K562 (cell line): ENCODE measurements around the gene BOLA1. TPM values are rescaled to one million over a fixed set of nuclear protein-coding genes. Genes with fewer than 3 reads are reported as not detected.
A peak's percentile ranks its signal among the peaks of the same experiment; 100 is the strongest.

Experiments
- CBFB ChIP-seq: sonication (generic); formaldehyde crosslinking; IDR thresholded peaks from 2 replicates; pipeline ENCODE4 v1.4.0; 2020; ENCODE audit warnings: mild to moderate bottlenecking, missing genetic modification reagents
- CTCF ChIP-seq, 3 experiments: IDR thresholded peaks in 2 of 3; conservative IDR thresholded peaks in 1 of 3; 2 replicates each; pipeline ENCODE4 v1.5.1; 2011 to 2012; ENCODE audit warnings: low read length in 3 of 3, mild to moderate bottlenecking in 3 of 3, control low read depth in 2 of 3, improper control_type of control experiment in 1 of 3, inconsistent platforms in 1 of 3, low read depth in 1 of 3, mixed read lengths in 1 of 3, moderate library complexity in 1 of 3; ENCODE audit not compliant: insufficient read depth in 2 of 3
- DNMT1 ChIP-seq: fragments of 450-650 bp; IDR thresholded peaks from 2 replicates; pipeline ENCODE4 v1.6.1; 2016; ENCODE audit warnings: antibody characterized with exemption, mild to moderate bottlenecking
- ELK1 ChIP-seq: sonication (generic); formaldehyde crosslinking; IDR thresholded peaks from 2 replicates; pipeline ENCODE4 v1.8.1; 2022; ENCODE audit warnings: missing genetic modification reagents
- FOXJ3 ChIP-seq: sonication (generic); formaldehyde crosslinking; IDR thresholded peaks from 2 replicates; pipeline ENCODE4 v1.4.0; 2020; ENCODE audit warnings: mild to moderate bottlenecking, missing genetic modification reagents
- MTF1 ChIP-seq: fragments of 250-450 bp; sonication (Bioruptor Pico); IDR thresholded peaks from 2 replicates; pipeline ENCODE4 v1.9.0; 2021; ENCODE audit warnings: moderate library complexity, mild to moderate bottlenecking, inconsistent platforms, borderline replicate concordance
- NFATC3 ChIP-seq: fragments of 450-650 bp; IDR thresholded peaks from 2 replicates; pipeline ENCODE4 v1.6.1; 2017; ENCODE audit warnings: mild to moderate bottlenecking
- NFIC ChIP-seq: fragments of 450-650 bp; IDR thresholded peaks from 2 replicates; pipeline ENCODE4 v1.6.1; 2017; ENCODE audit warnings: mild to moderate bottlenecking, inconsistent platforms
- NR2C2 ChIP-seq, 2 experiments: fragments of 200-800 bp in 1 of 2; sonication (Bioruptor generic) in 1 of 2; sonication (generic) in 1 of 2; formaldehyde crosslinking in 1 of 2; IDR thresholded peaks; 2 replicates each; pipeline versions ENCODE4 v1.6.1 to v1.8.0; 2016 to 2022; ENCODE audit warnings: mild to moderate bottlenecking in 1 of 2, missing compliant biosample characterization in 1 of 2, missing genetic modification characterization in 1 of 2, missing genetic modification reagents in 1 of 2
- RBM25 ChIP-seq: fragments of 200-400 bp; formaldehyde crosslinking; IDR thresholded peaks from 2 replicates; pipeline ENCODE4 v1.6.1; 2018; ENCODE audit warnings: low read length, low read depth, moderate library complexity; ENCODE audit not compliant: severe bottlenecking
- SFPQ ChIP-seq: fragments of 200-400 bp; formaldehyde crosslinking; IDR thresholded peaks from 2 replicates; pipeline ENCODE4 v1.6.1; 2017; ENCODE audit warnings: mild to moderate bottlenecking, low read depth, low read length, moderate library complexity
- SMARCB1 ChIP-seq: IDR thresholded peaks from 2 replicates; pipeline ENCODE4 v1.6.1; 2011; ENCODE audit warnings: improper control_type of control experiment, low read depth; ENCODE audit not compliant: insufficient read length
- STAG1 ChIP-seq: sonication (generic); formaldehyde crosslinking; IDR thresholded peaks from 2 replicates; pipeline ENCODE4 v1.5.0; 2020; ENCODE audit warnings: missing genetic modification reagents, borderline replicate concordance
- SUPT5H ChIP-seq: fragments of 450-650 bp; IDR thresholded peaks from 2 replicates; pipeline ENCODE4 v1.6.1; 2016
- XRCC5 ChIP-seq: fragments of 200-400 bp; formaldehyde crosslinking; IDR thresholded peaks from 2 replicates; pipeline ENCODE4 v1.6.1; 2017; ENCODE audit warnings: low read depth, mild to moderate bottlenecking, low read length
- ZFP30 ChIP-seq: fragments of 250-450 bp; sonication (Bioruptor Pico); IDR thresholded peaks from 2 replicates; pipeline ENCODE4 v1.8.0; 2022; ENCODE audit warnings: moderate library complexity, mild to moderate bottlenecking, inconsistent platforms, borderline replicate concordance
- ZNF277 ChIP-seq: fragments of 250-450 bp; sonication (Bioruptor Pico); IDR thresholded peaks from 2 replicates; pipeline ENCODE4 v1.8.0; 2022; ENCODE audit warnings: inconsistent platforms, mild to moderate bottlenecking, moderate library complexity, borderline replicate concordance
- ZNF740 ChIP-seq, 3 experiments: fragments of 200-800 bp in 1 of 3; sonication (Bioruptor generic) in 1 of 3; sonication (generic) in 1 of 3; formaldehyde crosslinking in 1 of 3; IDR thresholded peaks; 2 replicates each; pipeline versions ENCODE4 v1.6.1 to v1.8.0; 2016 to 2022; ENCODE audit warnings: mild to moderate bottlenecking in 2 of 3, missing compliant biosample characterization in 2 of 3, missing genetic modification characterization in 2 of 3, missing genetic modification reagents in 1 of 3
- polyA plus RNA-seq, 8 experiments: library from polyadenylated mRNA; depleted of rRNA in 4 of 8; stranded (reverse) in 5 of 8; unstranded in 3 of 8; fragments of >200 nt; fragmentation: Nextera tagmentation in 2 of 8; fragmentation: Illumina TruSeq in 1 of 8; extraction: Ambion mirVana in 2 of 8; extraction: Trizol in 1 of 8; gene quantifications; 2 replicates each; pipeline versions ENCODE4 v1.2.1 to v1.2.3, GENCODE V29; 2011 to 2014; ENCODE audit warnings: inconsistent platforms in 1 of 8, missing spikeins in 1 of 8
- total RNA-seq, 7 experiments: library from RNA; depleted of rRNA in 6 of 7; stranded (reverse); fragments of >200 nt in 6 of 7; fragmentation: Illumina TruSeq in 2 of 7; extraction: Trizol in 2 of 7; gene quantifications; 2 replicates each; pipeline versions ENCODE4 v1.2.1 to v1.2.3, GENCODE V29; 2011 to 2021; ENCODE audit warnings: low replicate concordance in 1 of 7

BOLA1 gene
- total and polyA plus RNA-seq, 9 of the 15 experiments (the other 6 are each of a cell fraction or from before 2014, with no cell fraction given), result 0.18 to 1.2 (median 0.40) TPM; not detected in 2

GRCh38 chr1:149886396-149887195 is 12.8 kb upstream of the BOLA1 start (continued):
- TF ChIP-seq STAG1 (CRISPR knock-in tag) (no peak), FOXJ3 (CRISPR knock-in tag) (no peak), CTCF (IDR thresholded peaks at IDR 0.05 in 2 of 3, conservative IDR thresholded peaks at IDR 0.05 in 1 of 3; ENCODE audit: insufficient read depth in 2 of 3, low read depth in 1 of 3, low read length in 3 of 3) (no peak), MTF1 (CRISPR knock-in tag) (no peak), SFPQ (no peak), ZFP30 (no peak), CBFB (CRISPR knock-in tag) (peak; percentile 92), SUPT5H (peak; percentile 99), NFATC3 (no peak), RBM25 (peak; percentile 91), ZNF740 (CRISPR knock-in tag; IDR thresholded peaks at IDR 0.05) (no peak), ZNF740 (tag; IDR thresholded peaks at IDR 0.05) (no peak), DNMT1 (no peak), ELK1 (no peak), NFIC (peak; percentile 51; the same call in 1 of the 2 replicates), NR2C2 (CRISPR knock-in tag; IDR thresholded peaks at IDR 0.05) (peak; percentile 77), NR2C2 (tag; IDR thresholded peaks at IDR 0.05) (no peak), SMARCB1 (no peak), ZNF277 (CRISPR knock-in tag) (no peak), XRCC5 (no peak; the same call in none of the 2 replicates)
